B cell (primary cell): ENCODE data around the gene UBL5. TPM values are rescaled to one million over a fixed set of nuclear protein-coding genes. Genes with fewer than 3 reads are reported as not detected.

Experiments
- ATAC-seq: fragments of 200-7000 bp; cut with Tn5 transposase; one replicate; pipeline ENCODE4 v1.10.0; 2021; ENCODE audit warnings: low read depth, mild to moderate bottlenecking, moderate number of reproducible peaks, moderate library complexity
- CTCF ChIA-PET: fragments of 350-600 bp; sonication (Branson Sonifier 250); formaldehyde crosslinking; loops from one replicate; lab custom pipeline; 2021; ENCODE audit warnings: antibody characterized with exemption, inconsistent platforms; lab: Charles Lee
- POLR2A ChIA-PET: fragments of 350-600 bp; sonication (Branson Sonifier 250); formaldehyde crosslinking; loops from one replicate; lab custom pipeline; 2021; ENCODE audit warnings: antibody characterized with exemption; lab: Charles Lee
- DNase-seq: peaks from one replicate; pipeline ENCODE4 v3.0.0; 2013
- H2AFZ ChIP-seq: 2 replicates; pipeline ENCODE4 v1.6.1; 2012; ENCODE audit warnings: mild to moderate bottlenecking, low read depth, low read length; ENCODE audit not compliant: insufficient read depth, poor library complexity, severe bottlenecking
- H3K27ac ChIP-seq, 2 donors: 1 replicate in 1 of 2; 2 replicates in 1 of 2; pipeline ENCODE4 v1.5.1; 2012 to 2013; ENCODE audit warnings: low read length in 2 of 2, mild to moderate bottlenecking in 2 of 2, moderate library complexity in 1 of 2
- H3K27me3 ChIP-seq, 4 experiments: fragments of 200-600 bp in 1 of 4; sonication (generic) in 1 of 4; replicated peaks in 1 of 4; 1 replicate in 2 of 4; 2 replicates in 2 of 4; pipeline versions ENCODE4 v1.6.1 to v1.7.0; 2013 to 2016; ENCODE audit warnings: low read length in 3 of 4, mild to moderate bottlenecking in 2 of 4, mixed read lengths in 1 of 4, moderate library complexity in 1 of 4; ENCODE audit not compliant: insufficient read depth in 4 of 4, control insufficient read depth in 3 of 4; ENCODE audit errors: control extremely low read depth in 1 of 4
- H3K36me3 ChIP-seq, 2 experiments: replicated peaks in 1 of 2; 1 replicate in 1 of 2; 2 replicates in 1 of 2; pipeline versions ENCODE4 v1.6.1 to v1.7.1; 2013; ENCODE audit warnings: low read length in 1 of 2; ENCODE audit not compliant: insufficient read depth in 2 of 2, control insufficient read depth in 1 of 2; ENCODE audit errors: control extremely low read depth in 1 of 2, extremely low read depth in 1 of 2
- H3K4me1 ChIP-seq, 2 donors: fragments of 200-600 bp in 1 of 2; sonication (generic) in 1 of 2; 1 replicate in 1 of 2; 2 replicates in 1 of 2; pipeline versions ENCODE4 v1.5.1 to v1.6.1; 2013 to 2017; ENCODE audit warnings: low read length in 2 of 2; ENCODE audit not compliant: control insufficient read depth in 2 of 2, insufficient read depth in 2 of 2
- H3K4me2 ChIP-seq: replicated peaks from 2 replicates; pipeline ENCODE3; 2012; ENCODE audit warnings: mild to moderate bottlenecking, low read depth, low read length; ENCODE audit not compliant: poor library complexity, severe bottlenecking
- H3K4me3 ChIP-seq, 5 experiments: fragments of 200-600 bp in 1 of 5; sonication (generic) in 1 of 5; 1 replicate in 3 of 5; 2 replicates in 2 of 5; pipeline versions ENCODE4 v1.5.1 to v1.7.0; 2011 to 2016; ENCODE audit warnings: low read length in 4 of 5, mild to moderate bottlenecking in 4 of 5, low read depth in 2 of 5, control low read depth in 1 of 5, moderate library complexity in 1 of 5; ENCODE audit not compliant: insufficient read depth in 1 of 5; ENCODE audit errors: control extremely low read depth in 1 of 5, extremely low read depth in 1 of 5
- H3K79me2 ChIP-seq: fragments of 200-600 bp; sonication (generic); one replicate; pipeline ENCODE4 v1.6.0; 2016; ENCODE audit warnings: low read length; ENCODE audit not compliant: control insufficient read depth, insufficient read depth
- H3K9ac ChIP-seq: fragments of 200-600 bp; sonication (generic); 2 replicates; pipeline ENCODE4 v1.6.1; 2017; ENCODE audit warnings: mild to moderate bottlenecking, low read length, moderate library complexity
- H3K9me3 ChIP-seq, 3 donors: one replicate each; pipeline versions ENCODE4 v1.6.1 to v1.7.1; 2013; ENCODE audit warnings: low read length in 2 of 3; ENCODE audit not compliant: control insufficient read depth in 2 of 3, insufficient read depth in 1 of 3; ENCODE audit errors: control extremely low read depth in 1 of 3
- H4K20me1 ChIP-seq: 2 replicates; pipeline ENCODE4 v1.6.0; 2012; ENCODE audit warnings: mild to moderate bottlenecking, low read length; ENCODE audit not compliant: insufficient read depth, control insufficient read depth, poor library complexity, severe bottlenecking
- H3K27ac Mint-ChIP-seq: one replicate; pipeline ENCODE4 v1.8.0; 2021; ENCODE audit warnings: mixed read lengths
- H3K27me3 Mint-ChIP-seq: one replicate; pipeline ENCODE4 v1.8.0; 2021; ENCODE audit warnings: mixed read lengths
- H3K4me1 Mint-ChIP-seq: one replicate; pipeline ENCODE4 v1.8.0; 2021; ENCODE audit warnings: mixed read lengths
- H3K4me3 Mint-ChIP-seq: one replicate; pipeline ENCODE4 v1.8.0; 2021; ENCODE audit warnings: mixed read lengths
- H3K9me3 Mint-ChIP-seq: one replicate; pipeline ENCODE4 v1.8.0; 2022; ENCODE audit warnings: mixed read lengths; ENCODE audit not compliant: insufficient read depth
- EZH2 ChIP-seq: IDR thresholded peaks from 2 replicates; pipeline ENCODE4 v1.6.1; 2012; ENCODE audit warnings: borderline replicate concordance, low read depth, mild to moderate bottlenecking, moderate library complexity, low read length; ENCODE audit not compliant: insufficient read depth, poor library complexity, severe bottlenecking
- WGBS: methylation state at CpG from one replicate; pipeline ENCODE4 v1.1.5; 2013; ENCODE audit warnings: missing lambda C conversion rate; ENCODE audit not compliant: insufficient coverage; 5-methylcytosine and 5-hydroxymethylcytosine counted together
- intact Hi-C: fragments of 100-400 bp; cut with micrococcal nuclease; formaldehyde crosslinking; loops from one replicate; pipeline ENCODE4 v1.10.0; 2022
- polyA plus RNA-seq: library from polyadenylated mRNA; depleted of rRNA; stranded (reverse); fragments of >200 nt; gene quantifications from 2 replicates; pipeline ENCODE4 v1.2.3, GENCODE V29; 2012
- total RNA-seq, 2 donors: library from RNA; stranded (reverse); fragments of 120-200 nt in 1 of 2; gene quantifications; 1 replicate in 1 of 2; 2 replicates in 1 of 2; pipeline versions ENCODE4 v1.2.3 to v1.2.4, GENCODE V29; 2013 to 2022
- TF ChIP-seq, protein P1 (sequence below): fragments of 200-600 bp; IDR thresholded peaks from one replicate; pipeline ENCODE4 v1.8.0; 2022; ENCODE audit warnings: antibody characterized with exemption, mild to moderate bottlenecking

UBL5 gene
- total and polyA plus RNA-seq, 2 donors (not counting 1 experiment from before 2014, with no cell fraction given) = 183 to 315 TPM

DNA sequence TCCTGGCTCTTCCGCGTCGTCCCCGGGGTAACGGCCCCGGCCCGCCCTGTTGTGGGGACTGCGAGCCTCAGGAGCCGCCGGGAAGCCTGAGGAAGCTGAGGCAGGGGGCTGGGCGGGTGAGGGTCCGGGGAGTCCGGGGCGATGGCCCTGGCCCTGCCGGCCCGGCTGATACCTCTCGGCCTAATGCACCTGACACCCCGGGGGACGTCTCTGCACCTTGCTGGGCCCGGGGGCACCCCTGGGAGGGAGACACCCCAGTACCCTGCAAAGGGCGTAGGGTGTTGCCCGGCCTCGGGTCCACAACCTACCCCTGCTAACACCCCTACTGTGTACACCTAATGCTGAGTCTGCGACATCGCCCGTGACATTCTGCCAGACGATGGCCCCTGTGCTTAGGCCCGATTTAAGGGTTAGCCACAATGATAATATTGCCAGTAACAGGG lies 7.8 kb downstream of the UBL5 start:
- no peaks in the 10 kb centered on the region for H3K27me3 Mint-ChIP-seq
- Histone ChIP-seq H3K9ac (peak overlapping the region; percentile 74), H3K27ac (peak overlapping the region in 1 of 2 donors; percentile 51), H3K4me2 (peak overlapping the region; percentile 81), H3K4me1 (peaks cover 7 to 15% of the 10 kb centered on the region in 2 donors), H2AFZ (peak overlapping the region; percentile 90), H3K9me3 (no peaks in the 10 kb centered on the region), H3K4me3 (peak overlapping the region; percentile 44 to 71 (median 66)), H3K79me2 (peaks cover 65% of the 10 kb centered on the region), H3K27me3 (no peaks in the 10 kb centered on the region), H4K20me1 (peaks cover 15% of the 10 kb centered on the region), H3K36me3 (peaks cover 3 to 24% of the 10 kb centered on the region in 2 experiments)
- DNase-seq (no peak), ATAC-seq (no peak)
- H3K4me1 Mint-ChIP-seq = peaks cover 14% of the 10 kb centered on the region
- peak overlapping the region; percentile 97 for H3K4me3 Mint-ChIP-seq
- no peak overlapping the region for H3K27ac Mint-ChIP-seq
- TF ChIP-seq, protein P1, sequence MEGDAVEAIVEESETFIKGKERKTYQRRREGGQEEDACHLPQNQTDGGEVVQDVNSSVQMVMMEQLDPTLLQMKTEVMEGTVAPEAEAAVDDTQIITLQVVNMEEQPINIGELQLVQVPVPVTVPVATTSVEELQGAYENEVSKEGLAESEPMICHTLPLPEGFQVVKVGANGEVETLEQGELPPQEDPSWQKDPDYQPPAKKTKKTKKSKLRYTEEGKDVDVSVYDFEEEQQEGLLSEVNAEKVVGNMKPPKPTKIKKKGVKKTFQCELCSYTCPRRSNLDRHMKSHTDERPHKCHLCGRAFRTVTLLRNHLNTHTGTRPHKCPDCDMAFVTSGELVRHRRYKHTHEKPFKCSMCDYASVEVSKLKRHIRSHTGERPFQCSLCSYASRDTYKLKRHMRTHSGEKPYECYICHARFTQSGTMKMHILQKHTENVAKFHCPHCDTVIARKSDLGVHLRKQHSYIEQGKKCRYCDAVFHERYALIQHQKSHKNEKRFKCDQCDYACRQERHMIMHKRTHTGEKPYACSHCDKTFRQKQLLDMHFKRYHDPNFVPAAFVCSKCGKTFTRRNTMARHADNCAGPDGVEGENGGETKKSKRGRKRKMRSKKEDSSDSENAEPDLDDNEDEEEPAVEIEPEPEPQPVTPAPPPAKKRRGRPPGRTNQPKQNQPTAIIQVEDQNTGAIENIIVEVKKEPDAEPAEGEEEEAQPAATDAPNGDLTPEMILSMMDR = no peak
- TF ChIP-seq EZH2 = no peak
- intact Hi-C loops = loop anchor here (1.0 kb wide), 3 partner anchors 8 to 43 kb away; partner anchors contain the start of genes FBXL12 and UBL5
- CTCF ChIA-PET = no interaction called here
- no peaks in the 10 kb centered on the region for H3K9me3 Mint-ChIP-seq
- WGBS = 2% methylated on average over 25 of the region's 28 CpGs
- POLR2A ChIA-PET = interaction anchor here (0.5 to 1.0 kb wide), 2 partner anchors 17 to 593 kb away, joined by 3 to 4 read pairs; partner anchors contain the start of gene FBXL12

DNA sequence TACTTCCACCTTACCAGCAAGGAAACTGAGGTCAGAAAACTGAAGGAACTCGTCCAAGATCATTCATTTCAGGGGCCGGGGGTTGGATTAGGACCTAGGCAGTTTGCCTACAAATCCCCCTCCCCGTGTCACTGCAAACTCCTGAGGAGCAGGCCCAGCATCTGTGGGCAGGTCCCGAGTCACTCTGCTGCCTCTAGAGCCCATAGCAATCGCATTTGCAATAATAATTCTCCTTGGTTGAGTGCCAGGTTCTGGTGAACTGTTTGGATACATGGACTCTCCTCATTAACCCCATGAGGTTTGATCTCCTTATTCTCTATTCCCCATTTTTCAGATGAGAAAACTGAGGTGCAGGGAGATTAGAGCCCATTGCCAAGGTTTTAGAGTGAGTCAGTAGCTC lies 8.3 kb downstream of the UBL5 start:
- peaks cover 70% of the 10 kb centered on the region for H3K79me2 ChIP-seq

More for the DNA sequence above, 8.3 kb downstream of the UBL5 start:
- peaks cover 7 to 15% of the 10 kb centered on the region in 2 donors for H3K4me1 ChIP-seq
- POLR2A ChIA-PET = no interaction called here
- WGBS = 13% methylated on average over 5 of the region's 5 CpGs
- intact Hi-C loops = no loop called here
- peak overlapping the region; percentile 42 for H3K27ac Mint-ChIP-seq
- H3K27me3 ChIP-seq = no peaks in the 10 kb centered on the region
- ATAC-seq (no peak), DNase-seq (no peak)
- TF ChIP-seq EZH2 = no peak
- TF ChIP-seq, protein P1 = no peak
- no peak overlapping the region for H3K27ac ChIP-seq
- H3K9me3 Mint-ChIP-seq = no peaks in the 10 kb centered on the region
- H3K4me1 Mint-ChIP-seq = peaks cover 14% of the 10 kb centered on the region
- peak overlapping the region; percentile 74 for H3K9ac ChIP-seq
- H2AFZ ChIP-seq = peak overlapping the region; percentile 90
- H3K27me3 Mint-ChIP-seq = no peaks in the 10 kb centered on the region
- H3K4me2 ChIP-seq = peak overlapping the region; percentile 81
- CTCF ChIA-PET = no interaction called here
- H3K4me3 Mint-ChIP-seq = peak overlapping the region; percentile 84
- peak overlapping the region in 4 of 5 experiments; percentile 58 to 71 (median 67) for H3K4me3 ChIP-seq
- H3K9me3 ChIP-seq = no peaks in the 10 kb centered on the region
- H4K20me1 ChIP-seq = peaks cover 20% of the 10 kb centered on the region
- peaks cover 3 to 28% of the 10 kb centered on the region in 2 experiments for H3K36me3 ChIP-seq
